Stimulated activated CD4-positive, alpha-beta T cell treated with anti-CD3 and anti-CD28 coated beads, Interleukin-4, amount 100 ng/mL, for 24 hours (primary cell): ENCODE measurements around the gene POLN.
"Not testable (repeated sequence)": the region's sequence is repeated elsewhere in the genome, so short reads cannot be mapped to it uniquely, and the experiment has no call there.

Experiments used
- DNase-seq: peaks from one replicate; pipeline ENCODE4 v3.0.0-alpha.2; 2020

POLN gene

GRCh38 chr4:2275044-2275397 lies 33.1 kb upstream of the POLN start:
- DNase-seq: not testable (repeated sequence)

- DNase-seq: no peak
Observed at GRCh38 chr4:2274320-2275043, 32.6 kb upstream of the POLN start.

GRCh38 chr4:2273657-2274319 lies 31.9 kb upstream of the POLN start:
- DNase-seq: no peak

- DNase-seq: no peak
Observed at GRCh38 chr4:2273221-2273620, 31.3 kb upstream of the POLN start.

- DNase-seq: no peak
Observed at GRCh38 chr4:2272828-2273120, 30.9 kb upstream of the POLN start.

GRCh38 chr4:2272026-2272827 lies 30.3 kb upstream of the POLN start:
- no peak for DNase-seq

GRCh38 chr4:2271279-2272025 lies 29.5 kb upstream of the POLN start:
- no peak for DNase-seq

GRCh38 chr4:2270341-2271165 lies 28.6 kb upstream of the POLN start:
- DNase-seq: no peak

- no peak for DNase-seq
Observed at GRCh38 chr4:2269618-2270163, 27.8 kb upstream of the POLN start.

GRCh38 chr4:2269206-2269531 lies 27.2 kb upstream of the POLN start:
- DNase-seq: no peak

GRCh38 chr4:2268357-2269205 lies 26.7 kb upstream of the POLN start:
- DNase-seq: no peak

- no peak for DNase-seq
Observed at GRCh38 chr4:2267841-2268240, 25.9 kb upstream of the POLN start.

GRCh38 chr4:2267320-2267811 lies 25.4 kb upstream of the POLN start:
- DNase-seq: no peak

GRCh38 chr4:2266821-2267220 lies 24.9 kb upstream of the POLN start:
- DNase-seq: no peak

- DNase-seq: no peak
Observed at GRCh38 chr4:2266181-2266580, 24.3 kb upstream of the POLN start.

GRCh38 chr4:2265113-2266110 lies 23.5 kb upstream of the POLN start:
- DNase-seq: no peak

GRCh38 chr4:2264481-2265041 lies 22.6 kb upstream of the POLN start:
- DNase-seq: no peak

GRCh38 chr4:2263926-2264321 lies 22.0 kb upstream of the POLN start:
- no peak for DNase-seq

GRCh38 chr4:2262944-2263250 lies 21.0 kb upstream of the POLN start:
- DNase-seq: no peak
